PC-9 (cell line): ENCODE measurements around the gene RAD51D. TPM values are rescaled to one million over a fixed set of nuclear protein-coding genes. Genes with fewer than 3 reads are reported as not detected.

Experiments
- BruUV-seq: library from RNA; stranded (reverse); fragments of 400-500 nt; replicated peaks from 2 replicates; lab custom pipeline; 2021; lab: Mats Ljungman, UMichigan
- CTCF ChIA-PET: fragments of 300-600 bp; sonication (Branson Sonifier 250); formaldehyde crosslinking; loops from one replicate; lab custom pipeline; 2022; ENCODE audit warnings: antibody characterized with exemption; lab: Charles Lee
- POLR2A ChIA-PET: fragments of 300-600 bp; sonication (Branson Sonifier 250); formaldehyde crosslinking; loops from one replicate; lab custom pipeline; 2022; ENCODE audit warnings: antibody characterized with exemption; ENCODE audit not compliant: unreplicated experiment; lab: Charles Lee
- DNase-seq, 2 experiments: peaks; one replicate each; pipeline versions ENCODE4 v3.0.0 to v3.0.0-alpha.2; 2015 to 2022; ENCODE audit warnings: mixed read lengths in 1 of 2
- H2AFZ ChIP-seq: fragments of 200-600 bp; sonication (generic); 2 replicates; pipeline ENCODE4 v1.8.1; 2017; ENCODE audit warnings: antibody characterized with exemption
- H3F3A ChIP-seq: fragments of 200-600 bp; sonication (generic); 2 replicates; pipeline ENCODE4 v1.8.1; 2017; ENCODE audit warnings: antibody characterized with exemption, mild to moderate bottlenecking, low read depth; ENCODE audit not compliant: insufficient read depth
- H3K27ac ChIP-seq: fragments of 200-600 bp; sonication (generic); 2 replicates; pipeline ENCODE4 v1.6.1; 2016; ENCODE audit warnings: mixed run types
- H3K27me3 ChIP-seq: fragments of 200-600 bp; sonication (generic); 2 replicates; pipeline ENCODE4 v1.6.1; 2016; ENCODE audit warnings: low read depth, mixed run types; ENCODE audit not compliant: insufficient read depth
- H3K36me3 ChIP-seq: fragments of 200-600 bp; sonication (generic); 2 replicates; pipeline ENCODE4 v1.6.1; 2016; ENCODE audit warnings: low read depth, mixed run types
- H3K4me1 ChIP-seq: fragments of 200-600 bp; sonication (generic); replicated peaks from 2 replicates; pipeline ENCODE4 v1.6.1; 2016; ENCODE audit warnings: mixed run types; ENCODE audit not compliant: insufficient read depth
- H3K4me2 ChIP-seq: fragments of 200-600 bp; sonication (generic); 2 replicates; pipeline ENCODE4 v1.6.1; 2017; ENCODE audit warnings: mixed run types
- H3K4me3 ChIP-seq: fragments of 200-600 bp; sonication (generic); 2 replicates; pipeline ENCODE4 v1.6.1; 2016; ENCODE audit warnings: mixed run types
- H3K79me2 ChIP-seq: fragments of 200-600 bp; sonication (generic); 2 replicates; pipeline ENCODE4 v1.6.1; 2017; ENCODE audit warnings: low read depth, mixed run types
- H3K9me2 ChIP-seq: fragments of 200-600 bp; sonication (generic); 2 replicates; pipeline ENCODE4 v1.8.1; 2017; ENCODE audit warnings: mild to moderate bottlenecking; ENCODE audit not compliant: insufficient read depth
- H3K9me3 ChIP-seq: fragments of 200-600 bp; sonication (generic); 2 replicates; pipeline ENCODE4 v1.8.1; 2016; ENCODE audit warnings: low read depth; ENCODE audit not compliant: insufficient read depth
- H4K20me1 ChIP-seq: fragments of 200-600 bp; sonication (generic); 2 replicates; pipeline ENCODE4 v1.8.1; 2017; ENCODE audit not compliant: insufficient read depth
- CTCF ChIP-seq: fragments of 200-600 bp; sonication (generic); conservative IDR thresholded peaks from 2 replicates; pipeline ENCODE4 v1.6.1; 2017; ENCODE audit warnings: mixed run types, antibody characterized with exemption, mild to moderate bottlenecking, moderate library complexity
- EZH2 ChIP-seq: fragments of 200-600 bp; sonication (generic); IDR thresholded peaks from 2 replicates; pipeline ENCODE4 v1.8.0; 2017; ENCODE audit warnings: antibody characterized with exemption, low read depth
- intact Hi-C: fragments of 100-400 bp; cut with micrococcal nuclease; formaldehyde crosslinking; loops from one replicate; pipeline ENCODE4 v1.10.0; 2022; ENCODE audit not compliant: unreplicated experiment
- total RNA-seq: library from RNA; stranded (reverse); gene quantifications from 2 replicates; pipeline ENCODE4 v1.2.3, GENCODE V29; 2021

The RAD51D gene
- total RNA-seq, 1 experiment from 2014 or later, result 7.8 TPM

DNA sequence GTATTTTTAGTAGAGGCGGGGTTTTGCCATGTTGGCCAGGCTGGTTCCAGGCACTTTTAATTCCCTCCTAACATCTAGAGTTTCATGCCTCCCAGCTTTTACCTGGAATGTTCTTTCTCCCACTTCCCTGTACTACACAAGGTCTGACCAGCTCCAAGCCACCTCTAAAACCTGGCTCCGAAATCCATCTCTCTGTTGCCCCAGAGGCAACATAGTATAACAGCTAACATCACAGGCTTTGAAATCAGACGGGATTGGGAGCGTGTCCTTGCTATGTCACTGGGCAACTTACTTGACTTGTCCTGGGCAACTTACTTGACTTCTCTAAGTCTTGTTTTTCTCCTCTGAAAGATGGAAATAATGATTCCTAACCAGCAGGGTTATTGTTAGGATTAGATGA is 43.1 kb upstream of the RAD51D start:
- H3K4me3 ChIP-seq, result no peak overlapping the region
- H3K36me3 ChIP-seq, result no peaks in the 10 kb centered on the region
- H3K9me2 ChIP-seq, result no peaks in the 10 kb centered on the region
- ChIA-PET CTCF (no interaction called here), POLR2A (no interaction called here)
- no peaks in the 10 kb centered on the region for H4K20me1 ChIP-seq
- no peak overlapping the region for H2AFZ ChIP-seq
- TF ChIP-seq EZH2 (no peak), CTCF (no peak)
- H3F3A ChIP-seq, result no peaks in the 10 kb centered on the region
- H3K4me1 ChIP-seq, result no peaks in the 10 kb centered on the region
- peaks cover 58% of the 10 kb centered on the region for H3K27me3 ChIP-seq
- no peak overlapping the region for H3K4me2 ChIP-seq
- BruUV-seq, result no TSS peak
- H3K79me2 ChIP-seq, result no peaks in the 10 kb centered on the region
- no peaks in the 10 kb centered on the region for H3K9me3 ChIP-seq
- intact Hi-C loops, result no loop called here
- DNase-seq, result no peak
- H3K27ac ChIP-seq, result no peak overlapping the region

DNA sequence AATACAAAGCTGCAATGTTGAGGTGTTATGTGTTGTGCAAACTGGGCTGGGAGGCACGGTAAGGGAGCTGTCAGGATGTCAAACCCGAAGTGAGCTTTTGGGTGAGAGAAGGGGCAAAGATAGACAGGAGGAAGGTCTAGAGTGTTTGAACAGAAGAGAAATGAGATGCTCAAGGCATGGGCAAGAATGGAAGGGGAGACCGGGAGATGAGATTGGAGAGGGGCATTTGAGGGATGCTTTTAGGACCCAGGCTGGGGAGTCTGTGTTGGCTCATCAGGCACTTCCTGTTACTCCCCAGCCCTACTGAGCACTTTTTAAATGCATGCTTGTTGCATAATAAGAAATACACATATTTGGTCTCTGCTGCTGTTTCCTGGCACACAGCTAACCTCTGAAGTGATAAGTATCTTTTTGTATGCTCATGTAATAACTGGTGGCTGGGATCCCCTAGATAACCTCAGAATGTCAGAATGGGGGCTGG is 41.7 kb upstream of the RAD51D start:
- H2AFZ ChIP-seq, result no peak overlapping the region
- CTCF ChIA-PET, result no interaction called here
- intact Hi-C loops, result no loop called here

DNA sequence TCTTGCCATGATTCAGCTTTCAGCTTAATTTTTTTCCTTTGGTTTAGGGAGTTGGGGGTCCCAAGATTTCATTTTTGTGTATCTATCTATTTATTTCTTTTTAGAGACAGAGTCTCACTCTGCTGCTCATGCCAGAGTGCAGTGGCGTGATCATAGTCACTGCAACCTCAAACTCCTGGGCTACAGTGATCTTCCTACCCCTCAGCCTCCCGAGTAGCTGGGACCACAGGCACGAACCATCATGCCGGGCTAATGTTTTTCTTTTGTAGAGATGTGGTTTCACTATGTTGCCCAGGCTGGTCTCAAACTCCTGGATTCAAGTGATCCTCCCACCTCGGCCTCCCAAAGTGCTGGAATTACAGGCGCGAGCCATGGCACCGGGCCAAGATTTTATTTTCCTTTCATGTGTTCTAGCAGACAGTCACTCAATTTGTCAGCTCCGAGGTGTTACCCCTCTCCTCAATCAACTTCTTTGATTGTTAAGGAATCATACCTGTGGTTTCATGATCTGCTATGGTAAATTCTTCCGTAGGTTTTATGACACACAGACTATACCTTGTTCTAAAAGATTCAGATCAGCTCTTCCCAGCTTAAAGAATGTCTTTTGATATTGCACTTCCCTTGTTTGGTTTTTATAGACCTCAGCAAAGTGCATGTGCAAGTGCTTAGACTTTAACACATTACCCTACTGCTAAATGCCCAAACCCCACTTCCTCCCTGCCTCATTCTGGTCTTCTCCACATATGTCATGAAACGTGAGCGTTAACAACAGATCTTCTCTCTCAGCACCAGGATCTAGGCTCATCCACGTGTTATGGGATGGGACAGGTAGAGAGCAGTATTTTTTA is 40.9 kb upstream of the RAD51D start:
- Histone ChIP-seq H3K9me2 (no peaks in the 10 kb centered on the region), H3K79me2 (no peaks in the 10 kb centered on the region), H3K9me3 (no peaks in the 10 kb centered on the region), H3K27me3 (peaks cover 58% of the 10 kb centered on the region), H2AFZ (no peak overlapping the region), H3K36me3 (no peaks in the 10 kb centered on the region), H3K4me2 (no peak overlapping the region), H3K4me3 (no peak overlapping the region), H4K20me1 (no peaks in the 10 kb centered on the region), H3K27ac (no peak overlapping the region), H3K4me1 (no peaks in the 10 kb centered on the region), H3F3A (no peaks in the 10 kb centered on the region)
- CTCF ChIA-PET, result no interaction called here
- no peak for DNase-seq
- no TSS peak for BruUV-seq
- TF ChIP-seq CTCF (no peak), EZH2 (no peak)
- POLR2A ChIA-PET, result no interaction called here
- intact Hi-C loops, result no loop called here

More for the DNA sequence above, 41.7 kb upstream of the RAD51D start:
- Histone ChIP-seq H3K79me2 (no peaks in the 10 kb centered on the region), H3K9me2 (no peaks in the 10 kb centered on the region), H3K4me2 (no peak overlapping the region), H3K27ac (no peak overlapping the region), H3K4me3 (no peak overlapping the region), H4K20me1 (no peaks in the 10 kb centered on the region), H3K27me3 (peaks cover 58% of the 10 kb centered on the region), H3K9me3 (no peaks in the 10 kb centered on the region), H3F3A (no peaks in the 10 kb centered on the region), H3K36me3 (no peaks in the 10 kb centered on the region), H3K4me1 (no peaks in the 10 kb centered on the region)
- DNase-seq, result no peak
- no TSS peak for BruUV-seq
- TF ChIP-seq CTCF (no peak), EZH2 (no peak)
- POLR2A ChIA-PET, result no interaction called here
